C4-2B (cell line): ENCODE data around the gene DNASE1L1.

Source experiments
- H3K27ac ChIP-seq: fragments of 450-650 bp; 2 replicates; pipeline ENCODE4 v1.5.1; 2017
- ZFX ChIP-seq: fragments of 450-650 bp; IDR thresholded peaks from 2 replicates; pipeline ENCODE4 v1.6.1; 2017
- TF ChIP-seq, protein P1 (sequence below): fragments of 450-650 bp; conservative IDR thresholded peaks from 2 replicates; pipeline ENCODE4 v1.5.1; 2017; ENCODE audit warnings: mild to moderate bottlenecking

DNASE1L1 gene

GRCh38 chrX:154358011-154358410 is 51.0 kb downstream of the DNASE1L1 start:
- no peak overlapping the region for H3K27ac ChIP-seq
- TF ChIP-seq ZFX, result no peak
- TF ChIP-seq, protein P1, sequence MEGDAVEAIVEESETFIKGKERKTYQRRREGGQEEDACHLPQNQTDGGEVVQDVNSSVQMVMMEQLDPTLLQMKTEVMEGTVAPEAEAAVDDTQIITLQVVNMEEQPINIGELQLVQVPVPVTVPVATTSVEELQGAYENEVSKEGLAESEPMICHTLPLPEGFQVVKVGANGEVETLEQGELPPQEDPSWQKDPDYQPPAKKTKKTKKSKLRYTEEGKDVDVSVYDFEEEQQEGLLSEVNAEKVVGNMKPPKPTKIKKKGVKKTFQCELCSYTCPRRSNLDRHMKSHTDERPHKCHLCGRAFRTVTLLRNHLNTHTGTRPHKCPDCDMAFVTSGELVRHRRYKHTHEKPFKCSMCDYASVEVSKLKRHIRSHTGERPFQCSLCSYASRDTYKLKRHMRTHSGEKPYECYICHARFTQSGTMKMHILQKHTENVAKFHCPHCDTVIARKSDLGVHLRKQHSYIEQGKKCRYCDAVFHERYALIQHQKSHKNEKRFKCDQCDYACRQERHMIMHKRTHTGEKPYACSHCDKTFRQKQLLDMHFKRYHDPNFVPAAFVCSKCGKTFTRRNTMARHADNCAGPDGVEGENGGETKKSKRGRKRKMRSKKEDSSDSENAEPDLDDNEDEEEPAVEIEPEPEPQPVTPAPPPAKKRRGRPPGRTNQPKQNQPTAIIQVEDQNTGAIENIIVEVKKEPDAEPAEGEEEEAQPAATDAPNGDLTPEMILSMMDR, result no peak

GRCh38 chrX:154357205-154357604 is 51.8 kb downstream of the DNASE1L1 start:
- H3K27ac ChIP-seq, result no peak overlapping the region
- TF ChIP-seq, protein P1, result no peak
- TF ChIP-seq ZFX, result no peak

DNA sequence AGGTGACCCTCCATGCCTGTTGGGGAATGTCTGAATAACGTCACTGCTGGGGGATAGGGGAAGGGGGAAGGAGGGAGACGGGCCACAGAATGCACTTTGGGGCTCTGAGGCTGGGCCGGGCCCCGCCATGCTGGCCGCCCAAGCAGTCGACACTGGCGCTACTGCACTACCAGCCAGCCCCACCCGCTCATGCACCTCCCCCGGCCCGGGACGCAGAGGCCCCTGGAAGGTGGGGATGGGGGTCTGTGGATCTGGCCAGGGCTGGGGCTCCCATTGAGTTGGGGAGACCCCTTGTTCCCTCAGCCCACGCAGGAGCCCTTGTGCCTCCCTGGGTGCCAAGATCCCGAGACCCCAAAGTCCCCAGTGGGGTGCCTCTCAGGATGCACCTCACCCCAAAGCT is 52.5 kb downstream of the DNASE1L1 start:
- H3K27ac ChIP-seq, result no peak overlapping the region
- TF ChIP-seq, protein P1, result no peak
- no peak for TF ChIP-seq ZFX

DNA sequence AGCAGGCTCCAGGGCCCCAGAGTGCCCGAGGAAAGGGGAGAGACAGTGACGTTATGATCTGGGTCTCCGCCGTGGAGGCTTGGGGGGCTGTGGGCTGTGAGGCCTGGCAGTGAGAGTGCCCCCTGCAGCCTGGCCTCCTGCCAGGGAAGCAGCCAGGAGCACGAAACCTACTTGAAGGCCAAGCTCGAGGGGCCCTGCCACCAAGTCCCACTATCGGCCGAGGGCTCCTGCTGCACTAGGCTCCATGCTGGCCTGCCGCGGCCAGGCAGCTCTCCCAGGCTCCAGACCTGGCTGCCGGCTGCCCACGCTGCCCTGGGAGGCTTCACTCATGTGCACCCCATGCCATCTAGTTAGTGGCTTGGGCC is 53.3 kb downstream of the DNASE1L1 start:
- no peak overlapping the region for H3K27ac ChIP-seq
- no peak for TF ChIP-seq ZFX
- TF ChIP-seq, protein P1, result no peak

GRCh38 chrX:154355094-154355775 is 53.8 kb downstream of the DNASE1L1 start:
- H3K27ac ChIP-seq, result no peak overlapping the region
- no peak for TF ChIP-seq ZFX
- TF ChIP-seq, protein P1, result no peak

- H3K27ac ChIP-seq, result no peak overlapping the region
- TF ChIP-seq, protein P1, result no peak
- no peak for TF ChIP-seq ZFX
Observed at GRCh38 chrX:154354516-154354915, 54.5 kb downstream of the DNASE1L1 start.

DNA sequence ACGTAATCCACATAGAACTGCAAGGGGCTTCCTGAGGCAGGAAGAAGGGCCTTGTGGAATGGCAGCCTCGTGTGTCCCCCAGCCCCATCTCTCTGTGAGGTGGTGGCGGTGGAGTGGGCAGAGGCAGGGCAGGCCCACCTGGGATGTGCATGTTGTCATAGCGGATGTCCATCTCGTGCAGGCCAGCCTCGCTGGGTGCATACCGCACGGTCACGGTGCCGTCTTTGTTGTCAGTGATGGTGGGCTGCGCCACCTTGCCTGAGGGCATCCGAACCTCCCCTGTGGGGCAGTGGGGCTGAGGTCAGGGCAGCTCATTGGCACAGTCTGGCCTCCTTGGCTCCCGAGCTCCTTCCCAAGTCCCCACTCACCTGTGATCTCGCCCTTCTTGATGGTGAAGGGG is 55.0 kb downstream of the DNASE1L1 start:
- TF ChIP-seq, protein P1, result no peak
- TF ChIP-seq ZFX, result no peak
- no peak overlapping the region for H3K27ac ChIP-seq
